ENCODE measurements around the gene UBE2G2.
"Not testable (repeated sequence)": the region's sequence is repeated elsewhere in the genome, so short reads cannot be mapped to it uniquely, and the experiment has no call there.

The UBE2G2 gene

DNA sequence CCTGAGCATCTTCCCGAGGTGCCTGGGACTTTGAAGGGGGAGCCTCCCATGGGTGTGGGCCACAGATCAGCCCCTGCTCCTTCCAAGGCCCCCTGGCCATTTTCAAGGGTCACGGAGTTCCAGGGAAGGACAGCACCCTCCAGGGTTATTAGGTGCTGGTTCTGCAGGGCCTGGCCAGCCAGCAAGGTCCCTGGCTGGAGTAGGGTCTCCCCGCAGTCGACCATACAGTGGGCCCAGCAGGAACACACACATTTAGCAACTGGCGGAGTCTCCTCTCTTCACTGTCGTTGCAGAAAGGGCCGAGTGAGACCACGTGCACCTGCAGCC lies 34.0 kb upstream of the UBE2G2 start:
- DNase-seq = no peak

- DNase-seq = no peak
Measured at GRCh38 chr21:44834951-44835646, 33.5 kb upstream of the UBE2G2 start.

DNA sequence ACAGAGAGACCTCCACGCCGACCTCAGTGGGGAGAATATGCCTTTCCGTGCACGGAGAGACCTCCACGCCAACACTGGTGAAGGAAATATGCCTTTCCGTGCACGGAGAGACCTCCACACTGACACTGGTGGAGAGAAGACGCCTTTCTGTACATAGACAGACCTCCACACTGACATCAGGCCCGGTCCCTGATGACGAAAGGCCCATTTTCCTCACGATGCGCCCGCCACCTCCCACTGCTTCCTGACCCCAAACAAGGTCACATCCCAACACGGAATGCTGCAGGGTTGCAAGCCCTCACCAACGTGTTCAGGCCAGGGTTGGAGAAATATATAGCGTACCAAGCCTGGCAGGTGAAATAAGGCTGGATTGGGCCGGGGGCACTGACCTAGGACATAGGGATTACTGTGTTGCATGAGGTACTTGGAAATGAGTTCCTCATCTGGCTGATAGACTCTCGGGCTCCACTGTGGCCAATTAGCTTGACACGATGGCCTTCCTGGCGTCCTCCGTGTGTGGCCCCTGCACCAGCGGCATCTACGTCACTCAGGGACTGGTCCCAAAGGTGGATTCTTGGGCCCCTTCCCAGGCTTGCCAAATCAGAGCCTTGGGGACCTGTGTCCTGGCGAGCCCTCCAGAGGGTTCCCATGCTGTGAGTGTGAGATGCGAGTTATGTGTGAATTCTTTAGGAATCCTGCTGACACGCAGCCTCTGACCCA lies 32.8 kb upstream of the UBE2G2 start:
- no peak for DNase-seq

GRCh38 chr21:44833663-44834062 lies 32.0 kb upstream of the UBE2G2 start:
- DNase-seq = no peak

- not testable (repeated sequence) for DNase-seq
Measured at GRCh38 chr21:44832516-44833255, 31.1 kb upstream of the UBE2G2 start.

DNA sequence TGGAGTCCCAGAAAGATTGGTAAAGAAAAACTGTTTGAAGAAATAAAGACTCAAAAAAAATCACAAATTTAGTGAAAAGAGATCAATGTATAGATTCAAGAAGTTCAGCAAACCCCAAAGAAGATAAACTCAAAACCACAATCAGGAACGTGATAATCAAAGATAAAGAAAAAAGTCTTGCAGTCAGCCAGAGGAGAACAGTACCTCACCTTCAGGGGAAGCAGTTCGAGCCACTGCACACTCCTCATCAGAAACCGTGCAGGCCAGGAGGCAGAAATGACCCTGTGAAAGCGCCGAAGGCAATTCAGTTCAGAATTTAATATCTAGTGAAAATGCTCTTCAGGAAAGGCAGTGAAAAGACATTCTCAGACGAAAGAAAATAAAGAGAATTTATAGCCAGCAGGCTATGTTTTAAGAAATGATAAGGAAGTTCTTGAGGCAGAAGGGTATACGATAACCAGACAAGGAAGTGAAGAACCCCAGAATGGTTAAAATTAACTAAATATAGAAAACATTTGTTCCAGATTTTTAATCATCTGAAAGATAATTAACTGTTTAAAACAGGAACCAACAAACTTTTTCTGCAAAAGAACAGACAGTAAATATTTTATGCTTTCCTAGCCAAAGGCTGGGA lies 29.7 kb upstream of the UBE2G2 start:
- DNase-seq = no peak

GRCh38 chr21:44829507-44830092 lies 28.0 kb upstream of the UBE2G2 start:
- DNase-seq = no peak

GRCh38 chr21:44828362-44829056 lies 26.9 kb upstream of the UBE2G2 start:
- DNase-seq = no peak

GRCh38 chr21:44823179-44823660 lies 21.6 kb upstream of the UBE2G2 start:
- DNase-seq = no peak

- no peak for DNase-seq
Measured at GRCh38 chr21:44822484-44823178, 21.0 kb upstream of the UBE2G2 start.

- no peak for DNase-seq
Measured at GRCh38 chr21:44820851-44821250, 19.2 kb upstream of the UBE2G2 start.

DNA sequence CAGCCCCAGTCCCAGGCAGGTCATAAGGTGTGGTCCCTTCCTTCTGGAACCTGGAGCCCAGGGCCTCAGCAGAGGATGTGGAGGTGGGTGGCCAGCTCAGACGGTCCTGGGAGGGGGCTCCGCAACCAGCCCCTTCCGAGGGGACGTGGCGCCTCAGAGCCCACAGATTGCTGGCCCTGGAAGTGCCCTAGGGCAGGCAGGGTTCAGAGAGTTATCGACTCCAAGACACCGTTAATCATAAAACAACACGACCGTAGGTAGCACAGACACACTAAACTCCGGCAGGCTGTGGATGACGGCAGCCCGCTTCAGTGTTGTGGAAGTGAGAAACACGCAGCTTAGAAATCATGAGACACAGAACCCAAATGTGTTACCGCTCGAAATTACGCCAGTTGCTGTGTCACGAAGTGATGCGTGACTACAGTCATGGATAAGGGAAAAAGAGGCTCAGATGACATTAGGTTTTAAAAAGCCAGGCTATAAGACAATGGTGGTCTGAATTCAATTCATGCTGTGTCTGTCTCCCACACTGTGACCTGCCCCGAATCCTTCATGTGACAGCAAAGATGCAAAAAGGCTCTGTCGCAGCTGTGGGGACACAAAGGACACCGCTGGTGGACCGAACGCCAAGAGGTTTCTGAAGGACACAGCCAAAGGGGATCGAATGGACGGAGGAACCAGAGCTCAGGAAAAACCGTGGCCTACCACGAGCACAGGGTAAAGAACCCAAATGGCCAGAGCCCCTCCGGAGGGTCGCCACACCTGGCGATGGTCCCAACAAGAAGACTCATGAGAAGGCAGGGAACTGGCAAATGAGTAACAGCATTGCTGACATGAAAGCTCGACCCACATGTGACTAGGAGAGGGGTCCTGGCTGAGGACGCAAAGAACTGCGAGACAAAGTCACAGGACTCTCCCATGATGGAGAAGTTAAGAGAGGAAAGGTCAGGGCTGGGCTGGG lies 17.9 kb upstream of the UBE2G2 start:
- no peak for DNase-seq

DNA sequence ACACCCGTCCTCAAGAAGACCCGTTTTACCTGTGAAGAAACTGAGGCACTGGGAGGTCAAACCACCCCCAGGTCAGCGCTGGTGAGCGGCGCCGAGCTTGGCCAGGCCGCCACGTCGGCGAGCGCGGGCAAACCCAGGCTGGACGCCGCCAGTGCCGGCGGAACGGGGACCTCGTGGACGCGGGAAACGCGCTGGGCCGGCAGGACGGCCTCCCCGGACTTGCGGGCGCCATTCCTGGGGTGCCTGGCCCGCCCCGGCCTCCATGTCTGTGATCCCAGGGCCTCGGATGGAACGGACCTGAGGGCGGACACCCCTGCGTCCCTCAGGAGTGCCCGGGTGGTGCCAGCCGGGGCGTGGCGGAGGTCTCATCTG lies 17.0 kb upstream of the UBE2G2 start:
- no peak for DNase-seq

- DNase-seq = peak; percentile 70
Measured at GRCh38 chr21:44817914-44818639, 16.5 kb upstream of the UBE2G2 start, which contains the start of gene SUMO3. SUMO3 (minus strand) TSS chr21:44818062; CDS start chr21:44817968, 94 bp downstream.

DNA sequence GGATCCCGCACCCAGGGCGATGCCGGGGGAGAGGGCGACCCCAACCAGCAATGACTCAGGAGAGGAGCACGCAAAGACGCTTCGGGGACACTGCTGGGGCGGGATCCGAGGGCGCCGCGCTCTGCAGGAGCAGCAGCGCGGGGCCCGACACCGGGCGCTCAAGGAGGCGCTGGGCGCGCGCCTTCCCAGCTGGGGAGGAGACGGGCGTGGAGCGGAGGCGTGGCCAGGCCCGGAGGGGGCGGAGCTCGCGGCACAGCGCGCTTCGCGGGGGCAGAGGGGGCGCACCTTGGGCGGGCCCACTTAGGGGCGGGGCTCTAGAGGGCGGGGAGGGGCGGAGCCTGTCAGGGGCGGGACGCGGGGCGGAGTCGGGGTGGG lies 15.9 kb upstream of the UBE2G2 start:
- peak; percentile 63 for DNase-seq

GRCh38 chr21:44816761-44817505 lies 15.3 kb upstream of the UBE2G2 start:
- DNase-seq = no peak

DNA sequence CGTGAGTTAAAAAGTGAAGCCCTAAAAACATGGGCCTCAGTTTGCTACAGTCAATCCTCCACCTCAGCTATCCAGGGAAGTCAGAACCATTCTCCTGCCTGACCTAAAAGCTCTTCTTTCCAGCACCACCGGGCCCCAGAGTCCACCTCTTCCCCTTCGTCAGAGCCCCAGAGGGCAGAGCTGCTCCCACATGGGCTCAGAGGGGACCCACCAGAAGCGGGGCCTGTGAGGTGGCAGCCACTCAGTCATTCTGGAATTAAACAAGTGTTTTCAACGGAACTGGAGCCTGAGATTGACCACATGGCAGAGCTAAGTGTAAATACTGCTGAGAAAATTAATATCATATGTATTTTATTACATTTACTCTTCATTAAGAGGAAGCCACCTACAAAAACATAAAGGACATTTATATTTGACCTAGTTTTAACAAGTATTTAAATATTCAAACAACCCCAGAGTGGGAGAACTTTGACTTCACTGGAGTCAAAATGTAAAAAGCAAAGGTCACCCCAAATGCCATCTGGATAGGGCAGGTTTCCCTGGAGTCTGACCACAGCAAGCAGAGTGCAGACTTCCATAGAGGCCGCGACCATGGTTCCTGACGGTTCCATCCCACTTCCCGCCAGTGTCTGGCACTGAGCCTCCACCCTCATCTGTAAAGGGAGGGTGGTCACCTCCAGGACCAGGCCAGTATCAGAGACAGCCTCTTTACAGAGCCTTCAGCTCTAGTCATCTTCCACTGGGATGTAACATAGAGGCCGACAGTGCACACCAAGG lies 14.4 kb upstream of the UBE2G2 start:
- no peak for DNase-seq

DNA sequence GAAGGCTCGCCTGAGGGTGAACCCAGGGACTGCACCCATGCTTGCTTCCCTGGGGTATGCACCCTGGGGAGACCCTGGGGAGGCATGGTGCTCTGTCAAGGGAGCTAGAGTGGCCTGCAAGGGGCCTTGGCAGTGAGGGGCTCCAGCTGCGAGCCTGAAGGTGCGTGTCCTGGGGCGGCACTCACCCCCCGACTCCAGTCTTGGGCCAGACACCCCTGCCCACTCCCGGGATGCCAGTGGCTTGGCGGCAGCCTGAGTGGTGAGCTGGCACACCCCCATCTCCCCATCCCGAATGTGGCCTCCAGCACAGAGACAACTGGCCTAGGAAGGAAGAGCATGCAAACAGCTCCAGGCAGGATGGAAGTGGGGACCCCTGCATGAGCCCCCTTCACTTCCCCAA lies 13.6 kb upstream of the UBE2G2 start:
- no peak for DNase-seq
